SK-N-SH treated with all-trans-retinoic acid at 6 μM for 48 hours (cell line): ENCODE measurements around the gene PP2D1.

ENCODE experiments used
- ATAC-seq: fragments of 200-7000 bp; cut with Tn5 transposase; 3 replicates; pipeline ENCODE4 v1.9.1; 2020; ENCODE audit warnings: mild to moderate bottlenecking, moderate library complexity
- ARNTL ChIP-seq: fragments of 450-650 bp; formaldehyde crosslinking; IDR thresholded peaks from 2 replicates; pipeline ENCODE4 v1.5.0; 2020; ENCODE audit warnings: low read depth, mild to moderate bottlenecking, moderate library complexity, borderline replicate concordance
- BACH2 ChIP-seq: fragments of 250-450 bp; sonication (Bioruptor Pico); IDR thresholded peaks from 2 replicates; pipeline ENCODE4 v1.9.0; 2021; ENCODE audit warnings: mild to moderate bottlenecking, borderline replicate concordance
- CSDC2 ChIP-seq: fragments of 250-450 bp; sonication (Bioruptor Pico); IDR thresholded peaks from 2 replicates; pipeline ENCODE4 v1.5.0; 2020; ENCODE audit warnings: mild to moderate bottlenecking, moderate library complexity
- CSRNP3 ChIP-seq: fragments of 250-450 bp; sonication (Bioruptor Pico); IDR thresholded peaks from 2 replicates; pipeline ENCODE4 v1.5.1; 2021; ENCODE audit warnings: mild to moderate bottlenecking, moderate library complexity
- ESRRG ChIP-seq: fragments of 250-450 bp; sonication (Bioruptor Pico); IDR thresholded peaks from 2 replicates; pipeline ENCODE4 v1.6.1; 2021; ENCODE audit warnings: mild to moderate bottlenecking
- GLIS3 ChIP-seq: fragments of 250-450 bp; sonication (Bioruptor Pico); IDR thresholded peaks from 2 replicates; pipeline ENCODE4 v1.5.0; 2020; ENCODE audit warnings: mild to moderate bottlenecking, moderate library complexity
- ISL1 ChIP-seq: fragments of 250-450 bp; sonication (Bioruptor Pico); IDR thresholded peaks from 2 replicates; pipeline ENCODE4 v2.1.2; 2022; ENCODE audit warnings: mild to moderate bottlenecking, moderate library complexity
- OSR1 ChIP-seq: fragments of 250-450 bp; sonication (Bioruptor Pico); IDR thresholded peaks from 2 replicates; pipeline ENCODE4 v1.8.0; 2022; ENCODE audit warnings: moderate library complexity, mild to moderate bottlenecking, inconsistent platforms
- PPARA ChIP-seq: fragments of 250-450 bp; sonication (Bioruptor Pico); IDR thresholded peaks from 2 replicates; pipeline ENCODE4 v1.5.0; 2020; ENCODE audit warnings: mild to moderate bottlenecking, borderline replicate concordance
- RARB ChIP-seq: fragments of 250-450 bp; sonication (Bioruptor Pico); IDR thresholded peaks from 2 replicates; pipeline ENCODE4 v1.8.0; 2021; ENCODE audit warnings: mild to moderate bottlenecking, moderate library complexity
- SNAI2 ChIP-seq: fragments of 250-450 bp; sonication (Bioruptor Pico); IDR thresholded peaks from 2 replicates; pipeline ENCODE4 v1.5.0; 2020; ENCODE audit warnings: mild to moderate bottlenecking, moderate library complexity
- TCF4 ChIP-seq: fragments of 250-450 bp; sonication (Bioruptor Pico); IDR thresholded peaks from 2 replicates; pipeline ENCODE4 v1.8.0; 2021; ENCODE audit warnings: mild to moderate bottlenecking, moderate library complexity, borderline replicate concordance
- TOX ChIP-seq: fragments of 250-450 bp; sonication (Bioruptor Pico); IDR thresholded peaks from 2 replicates; pipeline ENCODE4 v1.8.0; 2021; ENCODE audit warnings: mild to moderate bottlenecking, moderate library complexity, borderline replicate concordance
- ZC3H10 ChIP-seq: fragments of 250-450 bp; sonication (Bioruptor Pico); IDR thresholded peaks from 2 replicates; pipeline ENCODE4 v1.5.1; 2021; ENCODE audit warnings: mild to moderate bottlenecking, moderate library complexity
- ZFP3 ChIP-seq: fragments of 250-450 bp; sonication (Bioruptor Pico); IDR thresholded peaks from 2 replicates; pipeline ENCODE4 v1.5.0; 2020; ENCODE audit warnings: mild to moderate bottlenecking, moderate library complexity
- ZFP30 ChIP-seq: fragments of 450-650 bp; formaldehyde crosslinking; IDR thresholded peaks from 2 replicates; pipeline ENCODE4 v1.5.0; 2022; ENCODE audit warnings: mild to moderate bottlenecking, moderate library complexity
- ZNF565 ChIP-seq: fragments of 450-650 bp; formaldehyde crosslinking; conservative IDR thresholded peaks from 2 replicates; pipeline ENCODE4 v1.5.0; 2020; ENCODE audit warnings: low read depth, mild to moderate bottlenecking, moderate library complexity
- ZNF70 ChIP-seq: fragments of 450-650 bp; formaldehyde crosslinking; IDR thresholded peaks from 2 replicates; pipeline ENCODE4 v1.5.0; 2020; ENCODE audit warnings: mild to moderate bottlenecking, moderate library complexity
- ZNF8 ChIP-seq: fragments of 450-650 bp; formaldehyde crosslinking; IDR thresholded peaks from 2 replicates; pipeline ENCODE4 v1.5.0; 2020; ENCODE audit warnings: mild to moderate bottlenecking, moderate library complexity
- TF ChIP-seq, protein P1 (sequence below): fragments of 250-450 bp; sonication (Bioruptor Pico); IDR thresholded peaks from 2 replicates; pipeline ENCODE4 v1.5.0; 2020; ENCODE audit warnings: mild to moderate bottlenecking, moderate library complexity
- TF ChIP-seq, protein P2 (sequence below): fragments of 250-450 bp; sonication (Bioruptor Pico); IDR thresholded peaks from 2 replicates; pipeline ENCODE4 v1.8.0; 2021; ENCODE audit warnings: low read depth, mild to moderate bottlenecking, moderate library complexity, borderline replicate concordance
- TF ChIP-seq, protein P3 (sequence below): fragments of 250-450 bp; sonication (Bioruptor Pico); IDR thresholded peaks from 2 replicates; pipeline ENCODE4 v1.5.1; 2020; ENCODE audit warnings: low read depth, mild to moderate bottlenecking, moderate library complexity

PP2D1 gene

DNA sequence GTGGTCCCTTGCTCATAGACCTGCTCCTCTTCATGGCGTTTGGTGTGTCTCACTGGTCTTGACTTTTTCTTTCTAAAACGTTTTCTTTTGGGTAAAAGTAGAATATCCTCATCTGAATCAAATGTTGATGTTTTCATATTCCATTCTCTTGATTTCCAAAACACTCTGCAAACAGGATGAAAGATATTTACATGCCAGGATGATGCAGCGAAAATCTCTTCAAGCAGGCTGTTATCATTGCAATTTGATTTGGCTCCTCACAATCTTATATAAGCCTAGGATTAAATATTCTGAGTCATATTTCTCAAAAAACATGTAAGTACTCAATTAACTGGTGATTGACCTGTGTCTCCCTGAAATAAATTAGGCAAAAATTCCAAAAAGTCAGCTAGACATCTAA lies 10.1 kb downstream of the PP2D1 start:
- ATAC-seq: no peak
- TF ChIP-seq TOX: no peak
- no peak for TF ChIP-seq ESRRG
- no peak for TF ChIP-seq CSDC2 (CRISPR knock-in tag)
- TF ChIP-seq ARNTL (CRISPR knock-in tag): no peak
- TF ChIP-seq BACH2 (CRISPR knock-in tag): no peak
- TF ChIP-seq, protein P1, sequence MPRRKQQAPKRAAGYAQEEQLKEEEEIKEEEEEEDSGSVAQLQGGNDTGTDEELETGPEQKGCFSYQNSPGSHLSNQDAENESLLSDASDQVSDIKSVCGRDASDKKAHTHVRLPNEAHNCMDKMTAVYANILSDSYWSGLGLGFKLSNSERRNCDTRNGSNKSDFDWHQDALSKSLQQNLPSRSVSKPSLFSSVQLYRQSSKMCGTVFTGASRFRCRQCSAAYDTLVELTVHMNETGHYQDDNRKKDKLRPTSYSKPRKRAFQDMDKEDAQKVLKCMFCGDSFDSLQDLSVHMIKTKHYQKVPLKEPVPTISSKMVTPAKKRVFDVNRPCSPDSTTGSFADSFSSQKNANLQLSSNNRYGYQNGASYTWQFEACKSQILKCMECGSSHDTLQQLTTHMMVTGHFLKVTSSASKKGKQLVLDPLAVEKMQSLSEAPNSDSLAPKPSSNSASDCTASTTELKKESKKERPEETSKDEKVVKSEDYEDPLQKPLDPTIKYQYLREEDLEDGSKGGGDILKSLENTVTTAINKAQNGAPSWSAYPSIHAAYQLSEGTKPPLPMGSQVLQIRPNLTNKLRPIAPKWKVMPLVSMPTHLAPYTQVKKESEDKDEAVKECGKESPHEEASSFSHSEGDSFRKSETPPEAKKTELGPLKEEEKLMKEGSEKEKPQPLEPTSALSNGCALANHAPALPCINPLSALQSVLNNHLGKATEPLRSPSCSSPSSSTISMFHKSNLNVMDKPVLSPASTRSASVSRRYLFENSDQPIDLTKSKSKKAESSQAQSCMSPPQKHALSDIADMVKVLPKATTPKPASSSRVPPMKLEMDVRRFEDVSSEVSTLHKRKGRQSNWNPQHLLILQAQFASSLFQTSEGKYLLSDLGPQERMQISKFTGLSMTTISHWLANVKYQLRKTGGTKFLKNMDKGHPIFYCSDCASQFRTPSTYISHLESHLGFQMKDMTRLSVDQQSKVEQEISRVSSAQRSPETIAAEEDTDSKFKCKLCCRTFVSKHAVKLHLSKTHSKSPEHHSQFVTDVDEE: no peak
- TF ChIP-seq, protein P2, sequence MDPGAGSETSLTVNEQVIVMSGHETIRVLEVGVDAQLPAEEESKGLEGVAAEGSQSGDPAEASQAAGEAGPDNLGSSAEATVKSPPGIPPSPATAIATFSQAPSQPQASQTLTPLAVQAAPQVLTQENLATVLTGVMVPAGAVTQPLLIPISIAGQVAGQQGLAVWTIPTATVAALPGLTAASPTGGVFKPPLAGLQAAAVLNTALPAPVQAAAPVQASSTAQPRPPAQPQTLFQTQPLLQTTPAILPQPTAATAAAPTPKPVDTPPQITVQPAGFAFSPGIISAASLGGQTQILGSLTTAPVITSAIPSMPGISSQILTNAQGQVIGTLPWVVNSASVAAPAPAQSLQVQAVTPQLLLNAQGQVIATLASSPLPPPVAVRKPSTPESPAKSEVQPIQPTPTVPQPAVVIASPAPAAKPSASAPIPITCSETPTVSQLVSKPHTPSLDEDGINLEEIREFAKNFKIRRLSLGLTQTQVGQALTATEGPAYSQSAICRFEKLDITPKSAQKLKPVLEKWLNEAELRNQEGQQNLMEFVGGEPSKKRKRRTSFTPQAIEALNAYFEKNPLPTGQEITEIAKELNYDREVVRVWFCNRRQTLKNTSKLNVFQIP: no peak
- no peak for TF ChIP-seq ZFP3 (CRISPR knock-in tag)
- no peak for TF ChIP-seq ZFP30 (CRISPR knock-in tag)
- no peak for TF ChIP-seq PPARA (CRISPR knock-in tag)
- TF ChIP-seq CSRNP3: no peak
- TF ChIP-seq ZNF70 (CRISPR knock-in tag): no peak
- TF ChIP-seq TCF4 (CRISPR knock-in tag): no peak
- TF ChIP-seq ZC3H10 (CRISPR knock-in tag): no peak
- no peak for TF ChIP-seq ISL1 (CRISPR knock-in tag)
- TF ChIP-seq SNAI2 (CRISPR knock-in tag): no peak
- TF ChIP-seq, protein P3, sequence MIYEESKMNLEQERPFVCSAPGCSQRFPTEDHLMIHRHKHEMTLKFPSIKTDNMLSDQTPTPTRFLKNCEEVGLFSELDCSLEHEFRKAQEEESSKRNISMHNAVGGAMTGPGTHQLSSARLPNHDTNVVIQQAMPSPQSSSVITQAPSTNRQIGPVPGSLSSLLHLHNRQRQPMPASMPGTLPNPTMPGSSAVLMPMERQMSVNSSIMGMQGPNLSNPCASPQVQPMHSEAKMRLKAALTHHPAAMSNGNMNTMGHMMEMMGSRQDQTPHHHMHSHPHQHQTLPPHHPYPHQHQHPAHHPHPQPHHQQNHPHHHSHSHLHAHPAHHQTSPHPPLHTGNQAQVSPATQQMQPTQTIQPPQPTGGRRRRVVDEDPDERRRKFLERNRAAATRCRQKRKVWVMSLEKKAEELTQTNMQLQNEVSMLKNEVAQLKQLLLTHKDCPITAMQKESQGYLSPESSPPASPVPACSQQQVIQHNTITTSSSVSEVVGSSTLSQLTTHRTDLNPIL (CRISPR knock-in tag): no peak
- TF ChIP-seq RARB (CRISPR knock-in tag): no peak

DNA sequence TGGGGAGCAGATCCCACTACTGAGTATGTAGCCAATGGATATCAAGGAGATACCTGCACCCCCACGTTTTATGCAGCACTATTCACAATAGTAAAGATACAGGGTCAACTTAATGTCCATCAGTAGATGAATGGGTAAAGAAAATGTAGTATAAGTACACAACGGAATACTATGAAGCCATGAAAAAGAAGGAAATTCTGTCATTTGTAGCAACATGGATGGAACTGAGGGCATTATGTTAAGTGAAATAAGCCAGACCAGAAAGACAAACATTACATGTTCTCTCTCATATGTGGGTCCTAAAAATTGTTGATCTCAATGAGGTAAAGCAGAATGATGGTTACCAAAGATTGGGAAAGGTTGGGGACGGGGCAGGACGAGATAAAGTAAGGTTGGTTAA lies 14.6 kb downstream of the PP2D1 start:
- no peak for ATAC-seq
- TF ChIP-seq, protein P1: no peak
- TF ChIP-seq ZFP3 (CRISPR knock-in tag) (no peak), GLIS3 (CRISPR knock-in tag) (no peak), OSR1 (CRISPR knock-in tag) (no peak), BACH2 (CRISPR knock-in tag) (no peak), TOX (no peak)

DNA sequence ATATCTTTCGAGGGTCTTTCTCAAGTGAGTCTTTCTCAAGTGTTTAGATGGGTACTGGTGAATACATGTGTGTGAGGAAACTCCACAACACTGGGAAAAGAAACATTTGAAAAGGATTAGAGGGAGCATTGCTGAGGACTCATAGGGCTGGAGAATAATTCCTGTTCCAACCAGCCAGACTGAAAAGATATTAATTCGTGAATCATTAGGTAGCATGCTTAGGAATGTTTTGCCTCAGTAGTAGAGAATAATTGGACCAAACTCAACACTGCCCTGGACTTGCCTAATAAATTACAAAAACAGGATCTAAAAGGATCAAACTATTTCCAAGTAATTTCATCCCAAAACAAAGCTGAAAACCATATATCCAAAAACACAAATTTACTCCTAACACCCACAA lies 17.3 kb downstream of the PP2D1 start:
- ATAC-seq: no peak
- TF ChIP-seq ZC3H10 (CRISPR knock-in tag) (no peak), CSRNP3 (no peak), BACH2 (CRISPR knock-in tag) (no peak), ISL1 (CRISPR knock-in tag) (no peak), CSDC2 (CRISPR knock-in tag) (no peak), TOX (no peak), OSR1 (CRISPR knock-in tag) (no peak), GLIS3 (CRISPR knock-in tag) (no peak), TCF4 (CRISPR knock-in tag) (no peak), ARNTL (CRISPR knock-in tag) (no peak), ZFP30 (CRISPR knock-in tag) (no peak), ZNF565 (no peak), ZNF8 (no peak), ESRRG (no peak)
- TF ChIP-seq, protein P1: no peak
